ENCODE results near the gene PTPRJ. TPM values are rescaled to one million over a fixed set of nuclear protein-coding genes. Genes with fewer than 3 reads are reported as not detected.
A peak's percentile ranks its signal among the peaks of the same experiment; 100 is the strongest.

The PTPRJ gene
- total RNA-seq: 20.0 and 20.3 TPM in 2 replicates
- 25.2 TPM for total RNA-seq (2013)
- 11.2 and 14.9 TPM in 2 replicates for polyA plus RNA-seq
- 50.2 and 55.3 TPM in 2 replicates for polyA minus RNA-seq

- peak within 1 kb of the TSS; percentile 56 to 82 (median 78) for H3K4me3 ChIP-seq (ENCODE audit: control extremely low read depth in 1 of 5, extremely low read depth in 1 of 5, insufficient read depth in 1 of 5, low read depth in 2 of 5, low read length in 4 of 5)
- peaks cover 27 to 38% of the 10 kb centered on the region in 2 donors for H3K4me1 ChIP-seq (ENCODE audit: control insufficient read depth in 2 of 2, insufficient read depth in 2 of 2, low read length in 2 of 2)
- TF ChIP-seq CTCF (IDR thresholded peaks at IDR 0.05) (no peak), EZH2 (IDR thresholded peaks at IDR 0.05; ENCODE audit: borderline replicate concordance, insufficient read depth, low read depth, low read length, poor library complexity, severe bottlenecking) (no peak)
- H3K9me3 Mint-ChIP-seq (ENCODE audit: insufficient read depth): no peaks in the 10 kb centered on the region
- no peaks in the 10 kb centered on the region for H4K20me1 ChIP-seq (ENCODE audit: control insufficient read depth, insufficient read depth, low read length, poor library complexity, severe bottlenecking)
- peak within 1 kb of the TSS; percentile 64 for H3K27ac Mint-ChIP-seq
- POLR2A ChIA-PET: interaction anchor here (1.1 kb wide), 1 partner anchor 127 kb away, joined by 3 read pairs; no protein-coding TSS in a partner anchor
- peak within 1 kb of the TSS; percentile 78 for H2AFZ ChIP-seq (ENCODE audit: insufficient read depth, low read depth, low read length, poor library complexity, severe bottlenecking)
- DNase-seq (peak; percentile 80), ATAC-seq (ENCODE audit: low read depth) (peak; percentile 68)
- peak within 1 kb of the TSS; percentile 75 for H3K9ac ChIP-seq (ENCODE audit: low read length)
- no peaks in the 10 kb centered on the region for H3K27me3 ChIP-seq (replicated peaks in 1 of 4; ENCODE audit: control extremely low read depth in 1 of 4, control insufficient read depth in 3 of 4, insufficient read depth in 4 of 4, low read length in 3 of 4)
- intact Hi-C loops (cut with micrococcal nuclease): no loop called here
- no peaks in the 10 kb centered on the region for H3K9me3 ChIP-seq (ENCODE audit: control extremely low read depth in 1 of 3, control insufficient read depth in 2 of 3, insufficient read depth in 1 of 3, low read length in 2 of 3)
- H3K27ac ChIP-seq (ENCODE audit: low read length in 2 of 2): peak within 1 kb of the TSS in 1 of 2 donors; percentile 64
- WGBS (ENCODE audit: insufficient coverage): 2% methylated on average over 111 of the region's 111 CpGs
- peak within 1 kb of the TSS; percentile 91 for H3K4me2 ChIP-seq (replicated peaks; ENCODE audit: low read depth, low read length, poor library complexity, severe bottlenecking)
- CTCF ChIA-PET: interaction anchor here (0.8 to 1.4 kb wide), 3 partner anchors 16 to 127 kb away, joined by 5 to 7 read pairs (median 5); no protein-coding TSS in a partner anchor
- peak within 1 kb of the TSS; percentile 94 for H3K4me3 Mint-ChIP-seq
- peaks cover 38% of the 10 kb centered on the region for H3K4me1 Mint-ChIP-seq
- H3K36me3 ChIP-seq (replicated peaks in 1 of 2; ENCODE audit: control extremely low read depth in 1 of 2, control insufficient read depth in 1 of 2, extremely low read depth in 1 of 2, insufficient read depth in 2 of 2, low read length in 1 of 2): peaks cover 1% of the 10 kb centered on the region in 2 experiments
- H3K27me3 Mint-ChIP-seq: no peaks in the 10 kb centered on the region
- H3K79me2 ChIP-seq (ENCODE audit: control insufficient read depth, insufficient read depth, low read length): peaks cover 37% of the 10 kb centered on the region
These were observed at the start of gene PTPRJ for GRCh38 chr11:47980088-47980906. Gene PTPRJ (plus strand): TSS chr11:47980559. CDS start chr11:47980913, 354 bp downstream.

- intact Hi-C loops (cut with micrococcal nuclease): loop anchor here (5.0 kb wide), 1 partner anchor 35 kb away; no protein-coding TSS in a partner anchor
- Histone ChIP-seq H3K36me3 (replicated peaks in 1 of 2; ENCODE audit: control extremely low read depth in 1 of 2, control insufficient read depth in 1 of 2, extremely low read depth in 1 of 2, insufficient read depth in 2 of 2, low read length in 1 of 2) (no peaks in the 10 kb centered on the region), H2AFZ (ENCODE audit: insufficient read depth, low read depth, low read length, poor library complexity, severe bottlenecking) (no peak overlapping the region), H3K27ac (ENCODE audit: low read length in 2 of 2) (peak overlapping the region in 1 of 2 donors; percentile 4), H4K20me1 (ENCODE audit: control insufficient read depth, insufficient read depth, low read length, poor library complexity, severe bottlenecking) (no peaks in the 10 kb centered on the region), H3K9me3 (ENCODE audit: control extremely low read depth in 1 of 3, control insufficient read depth in 2 of 3, insufficient read depth in 1 of 3, low read length in 2 of 3) (no peaks in the 10 kb centered on the region), H3K79me2 (ENCODE audit: control insufficient read depth, insufficient read depth, low read length) (no peaks in the 10 kb centered on the region), H3K4me3 (ENCODE audit: control extremely low read depth in 1 of 5, extremely low read depth in 1 of 5, insufficient read depth in 1 of 5, low read depth in 2 of 5, low read length in 4 of 5) (no peak overlapping the region), H3K27me3 (replicated peaks in 1 of 4; ENCODE audit: control extremely low read depth in 1 of 4, control insufficient read depth in 3 of 4, insufficient read depth in 4 of 4, low read length in 3 of 4) (no peaks in the 10 kb centered on the region), H3K4me1 (ENCODE audit: control insufficient read depth in 2 of 2, insufficient read depth in 2 of 2, low read length in 2 of 2) (peaks cover 27 to 37% of the 10 kb centered on the region in 2 donors), H3K4me2 (replicated peaks; ENCODE audit: low read depth, low read length, poor library complexity, severe bottlenecking) (no peak overlapping the region), H3K9ac (ENCODE audit: low read length) (no peak overlapping the region)
- Mint-ChIP-seq H3K27me3 (no peaks in the 10 kb centered on the region), H3K27ac (no peak overlapping the region), H3K4me1 (peaks cover 40% of the 10 kb centered on the region), H3K9me3 (ENCODE audit: insufficient read depth) (no peaks in the 10 kb centered on the region), H3K4me3 (no peak overlapping the region)
- TF ChIP-seq CTCF (IDR thresholded peaks at IDR 0.05) (no peak), EZH2 (IDR thresholded peaks at IDR 0.05; ENCODE audit: borderline replicate concordance, insufficient read depth, low read depth, low read length, poor library complexity, severe bottlenecking) (no peak)
- no peak for DNase-seq
- ChIA-PET CTCF (interaction anchor here (0.7 to 10.3 kb wide), 10 partner anchors 9 to 215 kb away, joined by 3 to 193 read pairs (median 4); no protein-coding TSS in a partner anchor), POLR2A (interaction anchor here (0.7 to 0.9 kb wide), 4 partner anchors 12 to 177 kb away, joined by 3 to 11 read pairs (median 3); no protein-coding TSS in a partner anchor)
- ATAC-seq (ENCODE audit: low read depth): no peak
These were observed 47.8 kb upstream of the PTPRJ start for GRCh38 chr11:47932544-47932943.
